NCI-H460 (cell line): ENCODE results near the gene CDADC1. TPM values are rescaled to one million over a fixed set of nuclear protein-coding genes. Genes with fewer than 3 reads are reported as not detected.
"Not testable (repeated sequence)": the region's sequence is repeated elsewhere in the genome, so short reads cannot be mapped to it uniquely, and the experiment has no call there.

Experiments used
- DNase-seq: peaks from one replicate; pipeline ENCODE4 v3.0.0-alpha.2; 2016; ENCODE audit warnings: low read depth; ENCODE audit errors: extremely low read depth
- total RNA-seq: library from RNA; depleted of rRNA; stranded (reverse); fragments of >200 nt; shearing (Covaris generic); gene quantifications from 2 replicates; pipeline ENCODE4 v1.2.3, GENCODE V29; 2014

CDADC1 gene
- total RNA-seq, 1 experiment from 2014 or later: 9.4 TPM

GRCh38 chr13:49310251-49310650 is 62.5 kb downstream of the CDADC1 start:
- DNase-seq: no peak

DNA sequence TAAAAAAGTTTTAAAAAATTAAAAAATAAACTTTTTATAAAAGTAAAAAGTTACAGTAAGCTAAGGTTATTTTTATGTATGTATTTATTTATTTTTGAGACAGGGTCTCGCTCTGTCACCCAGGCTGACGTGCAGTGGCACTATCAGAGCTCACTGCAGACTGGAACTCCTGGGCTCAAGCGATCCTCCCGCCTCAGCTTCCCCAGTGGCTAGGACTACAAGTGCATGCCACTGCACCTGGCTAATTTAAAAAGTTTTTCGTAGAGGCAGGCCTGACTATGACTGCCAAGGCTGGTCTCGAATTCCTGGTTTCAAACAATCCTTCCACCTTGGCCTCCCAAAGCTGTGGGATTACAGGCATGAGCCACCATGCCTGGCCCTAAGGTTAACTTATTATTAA is 64.1 kb downstream of the CDADC1 start:
- DNase-seq: no peak

DNA sequence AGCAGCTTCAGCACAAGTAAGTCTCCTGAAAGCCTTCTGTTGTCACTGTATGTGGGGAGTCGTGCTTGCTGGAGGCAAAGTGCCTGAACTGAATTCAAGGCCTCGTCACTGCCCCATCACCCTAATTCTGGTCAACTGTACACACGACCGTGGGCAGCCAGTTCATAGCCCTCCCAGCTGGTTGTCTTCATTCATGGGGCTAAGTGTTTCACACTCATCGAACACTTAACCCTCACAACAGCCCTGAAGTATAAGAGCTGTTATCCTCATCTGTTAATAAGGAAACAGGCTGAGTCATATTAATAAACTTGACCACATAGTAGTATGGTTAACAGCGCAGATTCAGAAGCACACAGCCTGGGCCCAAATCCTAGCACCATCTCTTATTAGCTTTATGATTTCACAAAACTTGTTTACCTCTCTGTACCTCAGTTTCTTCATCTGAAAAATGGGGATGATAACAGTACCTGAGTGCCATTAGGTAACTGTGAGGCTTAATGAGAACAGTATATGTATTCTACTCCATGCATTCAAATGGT is 66.7 kb downstream of the CDADC1 start:
- no peak for DNase-seq

DNA sequence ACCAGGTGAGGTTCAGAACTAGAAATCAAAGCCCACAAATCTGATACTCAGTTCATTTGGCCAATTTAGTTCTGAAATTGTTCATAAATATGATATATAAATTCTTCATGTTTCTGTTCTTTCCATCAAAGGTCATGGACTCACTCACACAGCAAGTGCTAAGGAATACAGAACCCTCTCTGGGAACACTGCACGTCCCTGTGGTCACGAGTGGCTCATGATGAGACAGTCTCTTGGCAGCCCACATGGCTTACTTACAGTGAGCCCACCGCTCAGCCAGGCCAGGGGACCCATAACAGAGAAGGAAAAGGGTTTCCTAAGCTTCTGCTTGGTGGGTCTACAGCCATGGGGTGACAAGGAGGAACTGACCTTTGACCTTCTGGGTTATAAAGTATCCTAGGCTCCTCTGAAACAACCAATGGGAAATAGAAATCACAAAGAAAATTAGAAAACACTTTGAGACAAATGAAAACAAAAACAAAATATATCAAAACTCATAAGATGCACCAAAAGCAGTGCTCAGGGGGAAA is 67.4 kb downstream of the CDADC1 start:
- no peak for DNase-seq

GRCh38 chr13:49315756-49316482 is 68.2 kb downstream of the CDADC1 start:
- DNase-seq: no peak

DNA sequence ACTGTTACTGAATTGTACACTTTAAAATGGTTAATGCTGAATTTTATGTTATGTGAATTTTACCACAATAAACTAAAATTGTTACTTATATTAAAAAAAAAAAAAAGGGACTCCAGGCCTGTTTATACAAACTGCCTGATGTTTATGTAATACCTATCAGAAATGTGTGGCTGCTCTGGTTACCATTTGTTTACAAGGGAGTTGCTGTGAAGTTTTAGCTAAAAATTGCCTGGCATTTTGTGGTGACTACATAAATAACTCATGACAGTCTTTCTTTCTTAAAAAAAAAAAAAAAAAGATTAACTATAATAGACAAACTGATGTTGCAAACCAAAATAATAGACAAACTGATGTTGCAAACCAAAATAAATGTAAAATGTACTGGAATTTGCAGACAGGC is 71.8 kb downstream of the CDADC1 start:
- DNase-seq: no peak

DNA sequence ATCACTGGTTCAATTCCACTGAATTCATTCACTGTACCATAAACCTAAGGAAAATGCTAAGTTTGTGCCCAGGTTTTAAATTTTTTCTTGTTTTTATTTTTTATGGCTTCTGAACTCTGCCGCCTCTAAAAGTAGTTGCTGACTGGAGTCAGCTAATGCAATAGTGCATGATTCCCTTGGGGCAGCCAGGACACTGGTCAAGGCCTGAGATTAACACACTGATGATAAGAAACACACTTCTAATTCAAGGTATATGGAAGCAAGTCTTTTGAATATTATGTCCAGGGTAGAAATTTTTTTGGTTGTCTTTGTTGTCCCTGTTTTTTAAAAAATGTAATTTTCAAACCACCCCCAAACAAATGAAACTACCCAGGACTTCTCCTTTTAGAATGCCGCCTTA is 72.2 kb downstream of the CDADC1 start:
- no peak for DNase-seq

- DNase-seq: no peak
Measured at GRCh38 chr13:49320975-49321374, 73.2 kb downstream of the CDADC1 start.

- DNase-seq: no peak
Measured at GRCh38 chr13:49322702-49323101, 75.0 kb downstream of the CDADC1 start.

- no peak for DNase-seq
Measured at GRCh38 chr13:49323344-49323743, 75.6 kb downstream of the CDADC1 start.

DNA sequence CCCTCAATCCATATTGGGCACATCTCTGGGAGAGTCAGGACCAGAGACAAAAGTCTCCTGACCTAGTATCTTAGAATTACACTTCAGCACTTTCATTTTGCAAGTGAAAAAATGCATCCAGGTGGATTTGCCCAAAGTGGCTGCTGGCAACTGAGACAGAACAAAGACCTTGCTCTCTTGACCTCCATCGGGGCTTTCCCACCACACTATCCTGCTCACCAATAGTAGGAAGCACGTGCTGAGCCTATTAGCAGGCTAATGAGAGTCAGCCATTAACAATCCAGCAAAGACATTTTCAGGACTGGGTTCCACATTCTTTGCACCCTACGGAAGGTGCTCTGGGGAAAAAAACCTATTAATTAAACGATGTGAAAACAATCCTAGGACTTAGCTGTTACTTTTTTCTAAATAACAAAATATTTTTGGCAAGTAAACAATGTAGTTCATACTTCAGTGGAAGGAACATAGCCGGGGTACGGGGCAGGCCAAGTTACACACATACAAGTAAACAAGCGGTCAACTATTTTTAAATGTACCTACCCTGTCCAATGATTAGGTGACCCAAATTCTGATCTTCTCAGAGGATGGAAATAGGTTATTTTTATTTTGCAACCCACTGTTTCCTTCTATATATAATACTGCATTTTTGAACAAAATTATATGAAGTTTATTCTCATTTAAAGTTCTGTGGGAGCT is 78.6 kb downstream of the CDADC1 start:
- DNase-seq: no peak

DNA sequence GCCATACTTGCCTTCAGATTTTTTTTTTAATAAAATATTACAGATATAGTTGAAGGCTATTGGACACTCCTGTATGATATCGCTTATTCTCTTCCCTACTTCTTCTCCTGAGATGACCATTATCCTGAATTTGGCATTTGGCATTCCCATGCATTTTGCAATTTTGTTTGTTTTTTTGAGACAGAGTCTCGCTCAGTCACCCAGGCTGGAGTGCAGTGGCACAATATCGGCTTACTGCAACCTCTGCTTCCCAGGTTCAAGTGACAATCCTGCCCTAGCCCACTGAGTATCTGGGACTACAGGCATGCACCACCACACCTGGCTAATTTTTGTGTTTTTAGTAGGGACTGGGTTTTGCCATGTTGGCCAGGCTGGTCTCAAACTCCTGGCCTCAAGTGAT is 79.4 kb downstream of the CDADC1 start:
- DNase-seq: not testable (repeated sequence)

GRCh38 chr13:49329831-49330545 is 82.3 kb downstream of the CDADC1 start:
- no peak for DNase-seq

- no peak for DNase-seq
Measured at GRCh38 chr13:49330546-49330864, 82.8 kb downstream of the CDADC1 start.

DNA sequence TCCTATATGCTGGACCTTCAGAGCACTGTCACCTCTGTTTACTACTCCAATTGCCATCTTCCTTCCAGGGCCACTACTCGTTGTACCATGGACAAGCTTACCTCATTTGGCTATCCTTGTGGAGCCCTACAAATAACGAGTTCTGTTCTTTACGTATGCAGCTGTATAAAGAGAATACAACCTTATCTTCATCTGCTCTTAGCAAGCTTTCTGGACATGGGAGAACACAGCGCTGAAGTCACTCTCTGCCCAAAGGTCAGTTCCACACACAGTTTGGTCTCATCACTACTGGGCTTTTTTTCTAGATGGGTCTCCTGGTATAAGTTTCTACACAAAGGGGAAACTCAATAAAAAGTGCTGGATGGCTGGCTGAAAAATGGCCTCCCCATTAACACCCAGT is 88.9 kb downstream of the CDADC1 start:
- no peak for DNase-seq

- DNase-seq: no peak
Measured at GRCh38 chr13:49340161-49340560, 92.4 kb downstream of the CDADC1 start.

DNA sequence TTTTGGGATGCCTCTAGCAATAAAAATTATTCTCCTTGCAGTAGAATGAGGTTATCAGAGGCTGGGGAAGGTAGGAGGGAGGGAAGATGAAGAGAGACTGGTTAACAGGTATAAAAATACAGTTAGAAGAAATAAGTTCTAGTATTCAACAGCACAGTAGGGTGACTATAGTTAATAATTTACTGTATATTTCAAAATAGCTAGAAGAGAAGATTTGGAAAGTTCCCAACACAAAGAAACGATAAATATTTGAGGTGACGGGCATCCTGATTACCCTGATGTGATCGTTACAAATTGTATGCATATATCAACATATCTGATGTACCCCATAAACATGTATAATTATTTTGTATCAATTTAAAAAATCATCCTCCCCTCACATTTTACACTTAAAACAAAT is 93.8 kb downstream of the CDADC1 start:
- no peak for DNase-seq

DNA sequence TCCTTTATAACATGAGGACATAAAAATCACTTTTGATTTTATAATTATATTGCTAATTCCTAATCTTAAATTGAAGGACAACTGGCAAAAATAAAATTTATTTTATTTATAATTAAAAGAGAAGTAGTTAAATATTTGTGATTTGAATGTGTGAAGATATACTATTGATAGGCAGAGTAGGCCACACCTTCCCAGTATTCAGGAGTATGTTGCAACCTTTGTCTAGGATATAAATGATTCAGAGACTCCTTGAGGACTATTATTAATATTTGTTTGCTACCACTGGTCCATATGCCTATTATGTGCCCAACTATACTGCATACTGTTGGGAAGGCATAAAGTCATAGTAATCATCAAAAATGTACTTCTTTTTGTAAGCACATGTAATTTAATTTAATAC is 94.2 kb downstream of the CDADC1 start:
- no peak for DNase-seq

DNA sequence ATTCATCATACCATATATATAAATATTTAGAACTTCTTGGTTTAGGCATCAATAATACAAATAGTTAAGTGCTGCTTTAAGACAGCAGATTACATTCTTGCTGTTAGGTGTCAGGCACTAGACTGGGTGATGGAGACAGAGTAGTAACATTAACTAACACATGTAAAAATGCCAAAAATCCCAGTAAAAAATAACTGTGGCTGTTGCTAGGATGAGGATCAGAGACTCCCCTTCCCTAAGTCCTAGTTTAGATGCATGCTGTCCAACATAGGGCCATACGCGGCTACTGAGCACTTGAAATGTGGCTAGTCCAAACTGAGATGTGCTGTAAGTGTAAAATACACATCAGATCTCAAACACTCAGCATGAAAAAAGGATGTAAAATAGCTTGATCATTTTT is 94.7 kb downstream of the CDADC1 start:
- no peak for DNase-seq
